ENCODE results near the gene NCKAP5. TPM values are rescaled to one million over a fixed set of nuclear protein-coding genes. Genes with fewer than 3 reads are reported as not detected.

The NCKAP5 gene
- under 1 TPM in 1 of 5 donors, not detected in 4; 0.06 TPM for total RNA-seq
- 0.04 TPM for total RNA-seq (2013)
- total RNA-seq = 0 to 0.18 (median 0) reads per million in 29 experiments

DNA sequence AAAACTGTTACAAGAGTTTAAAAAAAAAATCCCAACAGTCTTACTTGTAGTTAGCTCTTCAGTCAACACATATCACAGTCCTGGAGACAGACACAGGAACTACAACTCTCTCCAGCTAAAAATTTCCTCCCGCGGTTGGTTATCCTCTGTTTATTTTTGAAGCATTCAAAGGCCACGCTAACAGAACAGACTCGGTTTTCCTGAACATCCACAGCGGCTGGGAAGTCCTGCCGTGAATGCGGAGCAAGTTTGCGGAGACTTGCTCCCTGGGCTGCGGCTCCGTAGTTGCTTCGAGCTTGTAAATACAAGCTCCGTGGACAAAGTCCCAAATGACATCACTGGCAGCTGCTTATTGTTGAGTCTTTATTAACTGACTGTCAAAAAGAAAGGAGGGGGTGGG is at the start of gene NCKAP5:
Gene NCKAP5 (minus strand): TSS at position 292 of the 400 bp plus-strand sequence. CDS start 50,937 bp downstream, outside the sequence.
- Mint-ChIP-seq H3K9me3 (no peaks in the 10 kb centered on the region), H3K4me3 (no peak within 1 kb of the TSS), H3K27me3 (peaks cover 16 to 32% of the 10 kb centered on the region in 2 donors), H3K36me3 (no peaks in the 10 kb centered on the region), H3K27ac (no peak within 1 kb of the TSS), H3K4me1 (no peaks in the 10 kb centered on the region)
- Histone ChIP-seq H3K9me3 (no peaks in the 10 kb centered on the region), H3K4me1 (ENCODE audit: control insufficient read depth in 1 of 2, extremely low read depth in 1 of 2, insufficient read depth in 2 of 2, low read length in 2 of 2) (no peaks in the 10 kb centered on the region), H3K27me3 (replicated peaks in 1 of 2; ENCODE audit: control insufficient read depth in 2 of 2, extremely low read depth in 1 of 2, insufficient read depth in 2 of 2, low read length in 1 of 2) (peaks cover 0 to 5% of the 10 kb centered on the region in 2 experiments), H3K36me3 (ENCODE audit: control insufficient read depth in 2 of 2, extremely low read depth in 1 of 2, insufficient read depth in 1 of 2, low read length in 1 of 2) (no peaks in the 10 kb centered on the region), H3K4me3 (ENCODE audit: control insufficient read depth in 1 of 2, extremely low read depth in 1 of 2, low read length in 1 of 2) (no peak within 1 kb of the TSS), H3K27ac (ENCODE audit: low read length) (no peak within 1 kb of the TSS)
- ChIA-PET POLR2A (no interaction called here), CTCF (no interaction called here)
- no peak for DNase-seq
- WGBS (ENCODE audit: insufficient coverage) = 9% methylated on average over 12 of the region's 12 CpGs
- no peak for ATAC-seq (replicated peaks in 1 of 4)

DNA sequence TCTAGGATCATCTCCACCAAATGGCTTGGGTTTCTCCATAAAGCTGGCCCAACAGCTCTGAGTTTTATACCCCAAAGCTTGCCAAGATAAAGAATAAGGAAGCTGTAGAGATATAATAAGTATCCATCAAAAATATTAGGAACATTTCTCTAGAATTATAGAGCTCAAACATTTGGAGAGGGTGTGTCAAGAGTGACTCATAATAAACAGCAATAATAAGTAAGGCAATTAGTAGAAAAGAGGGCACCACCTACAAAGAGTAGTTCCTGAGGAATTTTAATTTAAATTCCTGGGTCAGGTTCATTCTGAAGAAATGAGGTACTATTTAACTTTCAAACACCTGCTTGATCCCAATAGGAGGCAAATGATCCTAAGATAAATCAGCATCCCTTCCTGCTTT is 41.4 kb upstream of the NCKAP5 start:
- DNase-seq (no peak), ATAC-seq (replicated peaks in 1 of 4) (no peak)
- H3K4me3 ChIP-seq (ENCODE audit: control insufficient read depth in 1 of 2, extremely low read depth in 1 of 2, low read length in 1 of 2) = no peak overlapping the region
- H3K9me3 ChIP-seq = no peaks in the 10 kb centered on the region
- H3K4me1 Mint-ChIP-seq = no peaks in the 10 kb centered on the region
- H3K9me3 Mint-ChIP-seq = peaks cover 0 to 4% (median 2%) of the 10 kb centered on the region in 3 donors
- no peak overlapping the region for H3K4me3 Mint-ChIP-seq
- ChIA-PET CTCF (interaction anchor here in 1 of 2 donors (0.6 kb wide), 1 partner anchor 1758 kb away, joined by 3 read pairs; no protein-coding TSS in a partner anchor), POLR2A (no interaction called here)
- H3K27me3 ChIP-seq (replicated peaks in 1 of 2; ENCODE audit: control insufficient read depth in 2 of 2, extremely low read depth in 1 of 2, insufficient read depth in 2 of 2, low read length in 1 of 2) = no peaks in the 10 kb centered on the region
- H3K4me1 ChIP-seq (ENCODE audit: control insufficient read depth in 1 of 2, extremely low read depth in 1 of 2, insufficient read depth in 2 of 2, low read length in 2 of 2) = no peaks in the 10 kb centered on the region
- peaks cover 0 to 6% of the 10 kb centered on the region in 2 donors for H3K27me3 Mint-ChIP-seq
- no peaks in the 10 kb centered on the region for H3K36me3 Mint-ChIP-seq
- no peak overlapping the region for H3K27ac ChIP-seq (ENCODE audit: low read length)
- no peak overlapping the region for H3K27ac Mint-ChIP-seq
- no peaks in the 10 kb centered on the region for H3K36me3 ChIP-seq (ENCODE audit: control insufficient read depth in 2 of 2, extremely low read depth in 1 of 2, insufficient read depth in 1 of 2, low read length in 1 of 2)

DNA sequence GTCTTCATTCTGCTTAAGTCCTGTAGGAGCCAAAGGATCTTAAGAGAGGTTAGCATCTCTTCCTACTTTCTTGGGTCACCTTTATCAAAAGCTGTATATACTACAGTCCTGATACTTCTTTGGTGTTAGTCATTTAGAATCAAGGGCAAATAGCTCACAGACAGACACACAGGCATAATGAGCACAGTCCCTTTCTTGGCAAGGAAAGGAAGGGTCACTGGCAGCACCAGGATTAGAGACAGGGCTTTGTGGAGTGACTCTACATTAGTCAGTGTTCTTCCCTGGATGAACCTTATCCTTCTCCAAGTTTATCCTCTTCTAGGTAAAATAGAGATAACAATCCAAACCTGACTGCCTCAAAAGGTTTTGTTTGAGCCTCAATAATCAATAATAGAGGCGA is 40.0 kb upstream of the NCKAP5 start:
- DNase-seq (no peak), ATAC-seq (replicated peaks in 1 of 4) (no peak)
- Mint-ChIP-seq H3K4me1 (no peaks in the 10 kb centered on the region), H3K36me3 (no peaks in the 10 kb centered on the region), H3K4me3 (no peak overlapping the region), H3K27me3 (peaks cover 0 to 6% of the 10 kb centered on the region in 2 donors), H3K9me3 (peaks cover 0 to 4% (median 4%) of the 10 kb centered on the region in 3 donors), H3K27ac (no peak overlapping the region)
- Histone ChIP-seq H3K9me3 (no peaks in the 10 kb centered on the region), H3K4me3 (ENCODE audit: control insufficient read depth in 1 of 2, extremely low read depth in 1 of 2, low read length in 1 of 2) (no peak overlapping the region), H3K27me3 (replicated peaks in 1 of 2; ENCODE audit: control insufficient read depth in 2 of 2, extremely low read depth in 1 of 2, insufficient read depth in 2 of 2, low read length in 1 of 2) (no peaks in the 10 kb centered on the region), H3K27ac (ENCODE audit: low read length) (no peak overlapping the region), H3K36me3 (ENCODE audit: control insufficient read depth in 2 of 2, extremely low read depth in 1 of 2, insufficient read depth in 1 of 2, low read length in 1 of 2) (no peaks in the 10 kb centered on the region), H3K4me1 (ENCODE audit: control insufficient read depth in 1 of 2, extremely low read depth in 1 of 2, insufficient read depth in 2 of 2, low read length in 2 of 2) (no peaks in the 10 kb centered on the region)
- POLR2A ChIA-PET = no interaction called here
- no CpG with 5 or more reads among the region's 1 CpG for WGBS (ENCODE audit: insufficient coverage)
- CTCF ChIA-PET = no interaction called here

DNA sequence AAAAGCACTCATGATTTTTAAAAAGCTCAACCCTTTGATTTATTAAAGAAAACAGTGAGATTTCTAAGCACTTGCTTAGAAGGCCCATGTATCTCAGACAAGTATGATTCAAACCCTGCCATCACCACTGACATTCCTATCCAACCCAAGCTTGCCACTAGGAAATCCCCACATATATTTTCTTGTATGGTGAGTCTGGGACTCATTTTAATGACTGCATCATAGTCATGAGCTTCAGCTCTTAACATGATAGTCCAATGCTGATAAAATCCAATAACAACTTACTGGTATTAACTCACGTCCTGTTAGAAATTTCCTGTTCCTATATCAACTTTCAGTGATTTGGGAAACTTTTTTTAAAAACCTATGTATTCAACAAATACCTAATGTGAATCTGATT is 39.4 kb upstream of the NCKAP5 start:
- POLR2A ChIA-PET = no interaction called here
- Histone ChIP-seq H3K4me1 (ENCODE audit: control insufficient read depth in 1 of 2, extremely low read depth in 1 of 2, insufficient read depth in 2 of 2, low read length in 2 of 2) (no peaks in the 10 kb centered on the region), H3K27ac (ENCODE audit: low read length) (no peak overlapping the region), H3K9me3 (no peaks in the 10 kb centered on the region), H3K36me3 (ENCODE audit: control insufficient read depth in 2 of 2, extremely low read depth in 1 of 2, insufficient read depth in 1 of 2, low read length in 1 of 2) (no peaks in the 10 kb centered on the region), H3K27me3 (replicated peaks in 1 of 2; ENCODE audit: control insufficient read depth in 2 of 2, extremely low read depth in 1 of 2, insufficient read depth in 2 of 2, low read length in 1 of 2) (no peaks in the 10 kb centered on the region), H3K4me3 (ENCODE audit: control insufficient read depth in 1 of 2, extremely low read depth in 1 of 2, low read length in 1 of 2) (no peak overlapping the region)
- DNase-seq (no peak), ATAC-seq (replicated peaks in 1 of 4) (no peak)
- Mint-ChIP-seq H3K4me3 (no peak overlapping the region), H3K36me3 (no peaks in the 10 kb centered on the region), H3K9me3 (peaks cover 0 to 4% (median 4%) of the 10 kb centered on the region in 3 donors), H3K27me3 (peaks cover 0 to 6% of the 10 kb centered on the region in 2 donors), H3K4me1 (no peaks in the 10 kb centered on the region), H3K27ac (no peak overlapping the region)
- CTCF ChIA-PET = no interaction called here
- WGBS (ENCODE audit: insufficient coverage) = no CpG with 5 or more reads among the region's 1 CpG

GRCh38 chr2:133606616-133607015 is 38.4 kb upstream of the NCKAP5 start:
- POLR2A ChIA-PET = no interaction called here
- no peak overlapping the region for H3K27ac Mint-ChIP-seq
- CTCF ChIA-PET = no interaction called here

DNA sequence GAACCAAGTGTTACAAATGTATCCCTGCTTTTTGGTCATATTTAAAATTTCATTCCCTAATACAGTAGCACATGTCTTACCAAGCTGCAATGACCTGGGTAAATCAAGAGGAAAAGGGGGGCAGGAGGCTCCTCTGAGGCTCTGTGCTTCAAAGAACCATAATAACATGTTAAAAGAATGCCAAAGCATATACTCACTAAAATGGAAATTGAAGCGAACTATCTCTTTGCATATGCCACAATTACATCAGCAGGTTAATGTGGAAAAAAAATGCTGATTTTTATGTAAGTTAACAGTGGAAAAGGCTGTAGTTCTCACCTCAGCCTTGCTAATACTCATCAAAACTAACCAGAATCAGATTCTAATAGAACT is 37.5 kb upstream of the NCKAP5 start:
- Mint-ChIP-seq H3K9me3 (peaks cover 0 to 9% (median 2%) of the 10 kb centered on the region in 3 donors), H3K4me3 (no peak overlapping the region), H3K27me3 (peaks cover 0 to 6% of the 10 kb centered on the region in 2 donors), H3K27ac (no peak overlapping the region), H3K36me3 (no peaks in the 10 kb centered on the region), H3K4me1 (no peaks in the 10 kb centered on the region)
- no CpG with 5 or more reads among the region's 1 CpG for WGBS (ENCODE audit: insufficient coverage)
- H3K4me1 ChIP-seq (ENCODE audit: control insufficient read depth in 1 of 2, extremely low read depth in 1 of 2, insufficient read depth in 2 of 2, low read length in 2 of 2) = no peaks in the 10 kb centered on the region
- no peaks in the 10 kb centered on the region for H3K36me3 ChIP-seq (ENCODE audit: control insufficient read depth in 2 of 2, extremely low read depth in 1 of 2, insufficient read depth in 1 of 2, low read length in 1 of 2)
- no peaks in the 10 kb centered on the region for H3K27me3 ChIP-seq (replicated peaks in 1 of 2; ENCODE audit: control insufficient read depth in 2 of 2, extremely low read depth in 1 of 2, insufficient read depth in 2 of 2, low read length in 1 of 2)
- no peaks in the 10 kb centered on the region for H3K9me3 ChIP-seq
- ATAC-seq (replicated peaks in 1 of 4) (no peak), DNase-seq (no peak)
- H3K4me3 ChIP-seq (ENCODE audit: control insufficient read depth in 1 of 2, extremely low read depth in 1 of 2, low read length in 1 of 2) = no peak overlapping the region
- ChIA-PET POLR2A (no interaction called here), CTCF (no interaction called here)
- no peak overlapping the region for H3K27ac ChIP-seq (ENCODE audit: low read length)

More at GRCh38 chr2:133606616-133607015, 38.4 kb upstream of the NCKAP5 start:
- no peaks in the 10 kb centered on the region for H3K4me1 ChIP-seq (ENCODE audit: control insufficient read depth in 1 of 2, extremely low read depth in 1 of 2, insufficient read depth in 2 of 2, low read length in 2 of 2)
- no peaks in the 10 kb centered on the region for H3K4me1 Mint-ChIP-seq
- DNase-seq (no peak), ATAC-seq (replicated peaks in 1 of 4) (no peak)
- WGBS (ENCODE audit: insufficient coverage) = 100% methylated on average over 1 of the region's 1 CpG
- peaks cover 0 to 9% (median 2%) of the 10 kb centered on the region in 3 donors for H3K9me3 Mint-ChIP-seq
- H3K27ac ChIP-seq (ENCODE audit: low read length) = no peak overlapping the region
- H3K27me3 ChIP-seq (replicated peaks in 1 of 2; ENCODE audit: control insufficient read depth in 2 of 2, extremely low read depth in 1 of 2, insufficient read depth in 2 of 2, low read length in 1 of 2) = no peaks in the 10 kb centered on the region
- no peak overlapping the region for H3K4me3 ChIP-seq (ENCODE audit: control insufficient read depth in 1 of 2, extremely low read depth in 1 of 2, low read length in 1 of 2)
- H3K9me3 ChIP-seq = no peaks in the 10 kb centered on the region
- no peaks in the 10 kb centered on the region for H3K36me3 Mint-ChIP-seq
- no peaks in the 10 kb centered on the region for H3K36me3 ChIP-seq (ENCODE audit: control insufficient read depth in 2 of 2, extremely low read depth in 1 of 2, insufficient read depth in 1 of 2, low read length in 1 of 2)
- peaks cover 0 to 6% of the 10 kb centered on the region in 2 donors for H3K27me3 Mint-ChIP-seq
- no peak overlapping the region for H3K4me3 Mint-ChIP-seq

All from T-cell (primary cell).